ENCODE data around the gene TMEM260.

The TMEM260 gene

GRCh38 chr14:56579345-56580220 lies at the start of gene TMEM260:
TMEM260 (plus strand) TSS chr14:56579798; CDS start chr14:56579915, 117 bp downstream.
- DNase-seq = peak; percentile 90

GRCh38 chr14:56532546-56532945 lies 47.1 kb upstream of the TMEM260 start:
- DNase-seq = no peak

- no peak for DNase-seq
Observed at GRCh38 chr14:56534656-56535055, 44.9 kb upstream of the TMEM260 start.

GRCh38 chr14:56539862-56540261 lies 39.7 kb upstream of the TMEM260 start:
- DNase-seq = no peak

DNA sequence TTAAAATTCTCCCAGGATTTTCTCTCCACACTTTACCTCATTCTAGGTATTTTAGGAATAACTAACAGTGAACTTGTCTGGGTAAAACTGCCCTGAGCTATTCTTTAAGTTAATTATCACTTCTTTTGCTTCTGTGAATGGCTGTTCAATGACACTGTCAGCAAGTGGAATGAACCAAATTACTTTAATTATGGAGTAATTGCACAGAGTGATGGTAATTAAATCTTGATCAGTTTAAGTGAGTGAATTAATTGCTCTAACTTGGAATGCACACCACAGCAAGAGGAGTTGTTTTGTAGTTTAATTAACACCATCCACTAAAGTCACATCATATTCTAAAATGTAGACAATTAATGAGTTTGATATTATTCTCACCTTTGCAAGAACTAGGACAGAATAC lies 36.2 kb upstream of the TMEM260 start:
- no peak for DNase-seq

DNA sequence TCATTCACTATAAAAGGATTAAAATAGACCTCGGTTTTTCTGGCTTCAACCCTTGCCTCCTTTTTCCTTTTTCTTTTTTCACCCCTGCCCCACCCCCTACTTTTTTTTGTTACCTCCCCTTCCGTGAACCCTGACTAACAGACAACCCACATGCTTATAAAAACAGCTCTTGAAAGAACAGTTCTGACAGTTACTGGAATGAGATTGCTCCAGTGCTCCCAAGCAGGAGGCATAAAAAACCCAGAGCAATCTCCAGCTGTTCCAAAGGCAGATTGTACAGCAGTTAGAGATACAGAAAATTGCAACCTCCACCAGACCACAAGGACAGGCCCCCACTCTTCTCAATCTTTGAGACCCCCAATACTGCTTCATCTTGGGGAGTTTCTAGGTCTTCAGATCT lies 29.9 kb upstream of the TMEM260 start:
- no peak for DNase-seq

- DNase-seq = no peak
Observed at GRCh38 chr14:56552615-56553014, 27.0 kb upstream of the TMEM260 start.

GRCh38 chr14:56554301-56554700 lies 25.3 kb upstream of the TMEM260 start:
- DNase-seq = no peak

DNA sequence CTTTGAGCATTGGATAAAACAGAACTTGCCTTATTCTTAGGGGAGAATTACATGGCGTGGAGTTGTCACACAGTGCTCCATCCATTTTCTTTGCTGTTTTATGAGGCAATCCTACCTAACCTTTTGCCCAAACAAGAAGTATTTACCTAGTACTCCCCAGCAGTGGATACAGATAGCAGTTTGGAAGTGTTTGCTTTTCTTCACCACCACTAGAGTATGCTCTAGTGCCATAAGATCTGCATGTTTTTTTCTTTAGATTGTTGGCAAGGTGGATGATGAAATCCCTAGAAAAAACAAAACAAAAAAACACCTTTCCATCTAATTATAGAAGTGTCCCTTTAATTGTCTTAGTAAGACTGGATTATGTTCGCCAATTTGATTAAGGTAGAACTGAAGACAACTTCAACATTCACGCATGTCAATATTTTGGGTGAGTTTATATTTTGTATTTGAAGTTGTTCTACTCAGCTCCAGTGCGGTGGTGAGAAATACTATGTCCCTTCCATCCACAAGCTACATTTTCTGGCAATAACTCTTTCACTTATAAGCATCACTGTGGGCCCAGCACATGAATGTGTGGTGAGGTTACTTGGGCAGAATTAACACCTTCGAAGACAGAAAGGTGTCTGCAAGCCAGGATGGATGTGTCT lies 23.6 kb upstream of the TMEM260 start:
- no peak for DNase-seq

DNA sequence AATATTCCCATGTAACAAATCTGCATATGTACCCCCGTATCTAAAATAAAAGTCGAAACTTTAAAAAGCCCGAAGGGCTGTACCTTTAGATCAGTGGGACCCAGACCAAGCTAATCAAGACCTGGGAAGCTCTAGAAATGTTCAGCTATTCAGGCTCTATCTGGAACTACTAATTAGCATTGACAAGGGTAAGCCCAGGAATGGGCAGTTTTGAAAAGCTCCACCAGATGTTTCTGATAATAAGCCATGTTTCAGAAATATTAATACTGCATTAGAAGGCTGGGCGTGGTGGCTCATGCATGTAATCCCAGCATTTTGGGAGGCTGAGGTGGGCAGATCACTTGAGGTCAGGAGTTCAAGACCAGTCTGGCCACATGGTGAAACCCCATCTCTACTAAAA lies 20.4 kb upstream of the TMEM260 start:
- no peak for DNase-seq

GRCh38 chr14:56561606-56562005 lies 18.0 kb upstream of the TMEM260 start:
- DNase-seq = no peak

GRCh38 chr14:56562883-56563282 lies 16.7 kb upstream of the TMEM260 start:
- DNase-seq = no peak

DNA sequence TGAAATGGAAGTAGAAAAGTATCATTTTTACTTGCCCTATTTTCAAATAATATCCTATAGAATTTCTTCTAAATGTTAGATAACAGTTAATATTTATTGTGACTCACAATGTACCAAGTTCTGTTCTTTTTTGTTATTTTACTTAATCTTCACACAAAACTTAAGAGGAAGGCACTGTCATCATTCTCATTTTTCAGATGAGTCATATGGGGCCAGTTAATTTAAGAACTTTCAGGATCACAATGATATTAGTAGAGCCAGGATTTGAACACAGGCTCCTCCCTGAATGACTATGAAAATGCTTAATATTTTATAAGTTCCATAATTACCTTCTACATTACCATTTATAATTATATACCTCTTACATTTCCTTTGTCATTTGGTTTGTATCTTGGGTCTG lies 10.4 kb upstream of the TMEM260 start:
- DNase-seq = no peak

DNA sequence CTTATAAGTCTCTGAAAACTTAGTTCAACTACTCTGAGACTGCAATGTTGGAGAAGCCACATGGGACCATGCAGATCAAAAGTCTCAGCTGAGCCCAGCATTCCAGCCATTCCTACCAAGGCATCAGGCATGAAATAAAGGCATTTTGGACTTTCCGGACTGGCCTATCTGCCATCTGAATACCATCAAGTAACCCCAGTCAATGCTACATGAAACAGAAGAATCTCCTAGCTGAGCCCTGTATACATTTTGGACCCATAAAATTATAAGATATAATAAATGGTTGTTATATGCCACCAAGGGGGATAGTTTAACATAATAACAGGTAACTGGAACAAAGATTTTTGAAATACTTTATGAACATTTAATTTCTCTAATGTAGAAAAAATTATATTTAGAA lies 9.3 kb upstream of the TMEM260 start:
- no peak for DNase-seq

GRCh38 chr14:56580221-56580711 lies 668 bp downstream of the TMEM260 start:
- DNase-seq = no peak

DNA sequence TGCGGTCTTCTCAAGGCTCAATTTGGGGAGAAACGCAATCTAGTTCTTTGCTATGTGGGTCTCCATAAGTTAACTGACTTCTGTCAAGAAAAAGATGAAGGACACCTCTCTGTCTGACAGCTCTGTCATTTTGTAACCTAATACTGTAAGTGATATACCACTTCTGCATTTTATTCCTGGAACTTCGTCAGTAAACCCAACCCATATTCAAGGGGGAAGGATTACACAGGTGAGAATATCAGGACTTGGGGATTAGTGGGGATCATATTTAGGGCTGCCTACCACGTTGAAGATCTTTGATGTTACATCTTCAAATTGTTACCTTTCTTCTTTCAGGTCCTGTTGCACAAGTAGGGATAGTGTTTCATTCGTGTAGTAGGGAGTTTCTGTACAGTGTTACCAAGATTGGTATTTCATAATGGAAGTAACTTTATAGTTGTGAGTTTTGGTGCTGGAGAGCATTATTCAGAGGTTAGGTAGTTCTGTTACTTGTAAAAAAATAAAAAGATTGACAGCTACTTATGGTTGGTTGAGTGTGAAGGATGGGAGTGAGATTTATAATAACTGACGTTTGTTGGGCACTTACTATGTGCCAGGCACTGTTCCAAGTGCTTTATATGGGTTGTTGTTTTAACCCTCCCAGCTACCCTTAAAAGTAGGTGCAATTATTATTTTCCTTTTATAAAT lies 1.6 kb downstream of the TMEM260 start:
- no peak for DNase-seq

DNA sequence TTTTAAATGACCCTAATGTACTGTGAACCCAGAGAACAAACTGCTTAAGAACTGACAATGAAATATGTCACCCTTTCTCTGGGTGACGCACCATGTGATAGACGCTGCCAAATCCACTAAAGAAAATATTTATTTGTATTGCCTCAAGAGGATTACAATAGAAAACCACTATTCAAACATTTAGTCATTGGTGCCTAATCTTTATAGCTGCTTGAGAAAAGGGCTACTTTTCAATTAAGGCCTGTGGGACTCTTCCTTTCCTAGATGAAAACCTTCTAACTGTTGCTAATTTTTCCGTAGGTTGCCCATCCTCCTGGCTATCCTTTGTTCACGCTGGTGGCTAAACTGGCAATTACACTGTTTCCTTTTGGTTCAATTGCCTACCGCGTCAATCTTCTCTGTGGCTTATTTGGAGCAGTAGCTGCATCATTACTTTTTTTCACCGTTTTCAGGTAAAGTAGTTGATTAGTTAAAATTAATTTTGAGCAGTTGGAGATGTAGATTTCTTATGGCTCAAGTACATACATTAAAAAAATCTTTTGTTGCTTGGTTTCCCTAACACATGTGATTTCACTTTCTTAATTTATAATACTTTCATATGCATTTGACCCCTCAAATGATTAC lies 6.0 kb downstream of the TMEM260 start:
- no peak for DNase-seq

DNA sequence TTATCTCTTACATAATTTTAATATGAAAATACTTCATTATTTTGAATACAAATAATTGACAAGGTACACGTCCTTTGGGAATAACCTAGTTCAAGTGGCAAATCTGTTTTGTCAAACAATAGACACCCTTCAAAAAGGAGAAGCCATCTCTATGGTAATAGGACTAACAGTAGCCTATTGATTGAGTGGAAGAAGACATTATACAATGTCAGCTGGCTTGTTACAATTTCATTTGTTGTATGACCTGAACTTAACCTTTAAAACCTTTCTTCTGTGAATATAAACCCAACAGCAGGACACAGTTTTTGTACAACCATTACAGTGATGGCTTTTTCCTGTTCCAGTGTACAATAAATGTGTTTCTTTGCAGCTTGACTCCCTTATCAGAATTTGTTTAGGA lies 8.1 kb downstream of the TMEM260 start:
- DNase-seq = no peak

DNA sequence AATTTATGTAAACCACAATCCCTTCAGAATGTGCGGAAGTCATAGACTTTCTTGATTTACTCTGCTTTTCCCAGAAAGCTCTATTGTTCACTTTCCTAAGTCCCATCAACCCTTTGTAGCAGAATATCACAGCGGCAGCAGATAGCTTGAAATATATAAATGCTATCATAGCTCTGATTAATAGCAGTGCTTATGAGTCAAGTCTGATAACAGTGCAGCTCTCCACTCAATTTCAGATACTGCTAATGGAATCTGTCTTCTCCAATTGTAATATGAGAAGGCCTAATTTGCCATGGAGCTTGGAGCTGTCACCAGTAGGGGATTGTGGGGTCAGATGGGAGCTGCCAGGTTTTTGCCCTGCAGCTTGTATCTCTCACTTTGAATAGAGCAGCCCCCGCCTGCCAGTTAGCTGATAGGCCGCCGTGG lies 10.9 kb downstream of the TMEM260 start:
- DNase-seq = peak; percentile 55

DNA sequence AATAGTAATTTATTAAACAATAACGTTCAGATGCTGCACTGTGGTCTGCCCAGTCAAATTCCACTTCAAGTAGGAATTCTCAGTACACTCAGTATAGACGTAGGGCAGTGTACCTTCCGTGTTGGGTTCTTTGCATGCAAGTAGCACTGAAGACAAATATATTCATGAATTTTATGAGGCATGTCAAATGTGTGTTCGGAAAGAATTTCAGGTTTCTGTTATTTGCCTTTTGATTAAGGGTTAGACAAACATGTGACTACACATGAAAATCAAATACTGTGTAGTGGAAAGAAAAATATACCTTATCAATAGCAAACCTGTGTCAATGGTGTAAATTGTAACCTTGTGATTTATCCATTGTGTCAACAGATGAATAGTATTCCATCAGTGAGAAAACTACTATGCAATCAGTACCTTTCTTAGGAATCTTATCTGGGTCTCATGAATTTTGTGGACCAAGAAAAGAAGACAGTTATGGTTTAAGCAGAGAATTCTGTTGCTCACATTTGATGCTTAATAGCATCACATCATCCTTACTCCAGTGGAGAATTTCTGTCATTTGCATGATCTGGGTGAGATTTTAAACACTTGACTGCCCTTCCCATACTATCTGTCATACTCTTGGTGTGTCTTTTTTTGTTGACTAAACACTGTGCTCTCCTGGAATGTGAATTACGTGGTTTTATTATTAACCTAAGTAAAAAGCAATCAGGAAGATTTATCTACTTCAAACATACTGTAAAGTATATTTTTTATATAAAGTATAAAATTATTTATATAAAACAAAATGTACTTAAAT lies 13.3 kb downstream of the TMEM260 start:
- DNase-seq = no peak

DNA sequence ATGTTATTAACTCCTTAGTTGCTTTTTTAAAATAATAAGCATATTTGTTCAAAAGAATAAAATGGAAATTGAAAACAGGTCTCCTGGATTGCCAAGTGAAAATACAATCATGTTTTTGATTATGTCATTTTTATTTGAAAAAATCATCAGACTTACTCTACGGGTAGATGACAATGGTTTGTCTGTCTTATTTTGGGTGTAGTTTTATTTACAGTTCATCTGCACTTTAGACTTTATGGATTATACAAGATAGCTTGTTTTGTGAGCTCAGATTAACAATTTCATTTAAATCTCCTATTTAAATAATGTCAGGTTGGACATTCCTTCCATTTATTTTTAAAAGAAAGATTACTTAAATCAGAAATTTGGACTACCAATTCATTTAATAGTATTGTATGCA lies 14.8 kb downstream of the TMEM260 start:
- no peak for DNase-seq

- DNase-seq = no peak
Observed at GRCh38 chr14:56598519-56598918, 18.9 kb downstream of the TMEM260 start.

Data from islet precursor cell (in vitro differentiated cells).